Caco-2 (cell line): ENCODE data around the gene ANKRD26. TPM values are rescaled to one million over a fixed set of nuclear protein-coding genes. Genes with fewer than 3 reads are reported as not detected.

Source experiments
- BruUV-seq: library from RNA; stranded (reverse); fragments of 400-500 nt; replicated peaks from 2 replicates; lab custom pipeline; 2021; lab: Mats Ljungman, UMichigan
- CTCF ChIA-PET: fragments of 300-600 bp; sonication (Branson Sonifier 250); formaldehyde crosslinking; loops from one replicate; lab custom pipeline; 2022; ENCODE audit warnings: antibody characterized with exemption; lab: Charles Lee
- POLR2A ChIA-PET: fragments of 300-600 bp; sonication (Branson Sonifier 250); formaldehyde crosslinking; loops from one replicate; lab custom pipeline; 2022; ENCODE audit warnings: antibody characterized with exemption; lab: Charles Lee
- DNase-seq, 2 experiments: peaks; one replicate each; pipeline versions ENCODE4 v3.0.0 to v3.0.0-alpha.2; 2020 to 2022
- H3K27me3 ChIP-seq: replicated peaks from 2 replicates; pipeline ENCODE4 v1.6.0; 2011; ENCODE audit warnings: low read length; ENCODE audit not compliant: control insufficient read depth, insufficient read depth
- H3K36me3 ChIP-seq: 2 replicates; pipeline ENCODE4 v1.5.1; 2011; ENCODE audit warnings: low read length; ENCODE audit not compliant: control insufficient read depth, insufficient read depth
- H3K4me1 ChIP-seq: fragments of 250-450 bp; sonication (Bioruptor Pico); 2 replicates; pipeline ENCODE4 v1.5.1; 2020; ENCODE audit warnings: mild to moderate bottlenecking
- H3K4me3 ChIP-seq: 2 replicates; pipeline ENCODE4 v1.5.1; 2011; ENCODE audit warnings: low read depth, mild to moderate bottlenecking, control low read depth, low read length
- H3K9me3 ChIP-seq: fragments of 250-450 bp; sonication (Bioruptor Pico); 2 replicates; pipeline ENCODE4 v1.5.1; 2020; ENCODE audit warnings: mild to moderate bottlenecking, moderate library complexity
- H3K27ac Mint-ChIP-seq: one replicate; pipeline ENCODE4 v1.8.0; 2022; ENCODE audit warnings: mixed read lengths; ENCODE audit not compliant: unreplicated experiment
- H3K27me3 Mint-ChIP-seq: one replicate; pipeline ENCODE4 v1.8.0; 2022; ENCODE audit warnings: mixed read lengths; ENCODE audit not compliant: insufficient read depth, unreplicated experiment
- H3K36me3 Mint-ChIP-seq: one replicate; pipeline ENCODE4 v1.8.0; 2022; ENCODE audit warnings: mild to moderate bottlenecking, mixed read lengths; ENCODE audit not compliant: insufficient read depth, unreplicated experiment
- H3K4me1 Mint-ChIP-seq: one replicate; pipeline ENCODE4 v1.8.0; 2022; ENCODE audit warnings: low read depth, mixed read lengths; ENCODE audit not compliant: unreplicated experiment
- H3K4me3 Mint-ChIP-seq: one replicate; pipeline ENCODE4 v1.8.0; 2022; ENCODE audit warnings: mild to moderate bottlenecking, moderate library complexity, mixed read lengths; ENCODE audit not compliant: unreplicated experiment
- H3K9me3 Mint-ChIP-seq: one replicate; pipeline ENCODE4 v1.8.0; 2022; ENCODE audit warnings: mixed read lengths; ENCODE audit not compliant: unreplicated experiment
- CTCF ChIP-seq, 2 experiments: fragments of 200-600 bp in 1 of 2; IDR thresholded peaks; 1 replicate in 1 of 2; 2 replicates in 1 of 2; pipeline versions ENCODE4 v1.5.1 to v1.8.0; 2011 to 2022; ENCODE audit warnings: antibody characterized with exemption in 1 of 2, control low read depth in 1 of 2, inconsistent platforms in 1 of 2, low read depth in 1 of 2, low read length in 1 of 2, mild to moderate bottlenecking in 1 of 2, moderate library complexity in 1 of 2; ENCODE audit not compliant: insufficient read depth in 1 of 2, severe bottlenecking in 1 of 2, unreplicated experiment in 1 of 2
- intact Hi-C: fragments of 100-400 bp; cut with micrococcal nuclease; formaldehyde crosslinking; loops from one replicate; pipeline ENCODE4 v1.10.0; 2022; ENCODE audit not compliant: unreplicated experiment
- total RNA-seq: library from RNA; stranded (reverse); gene quantifications from 2 replicates; pipeline ENCODE4 v1.2.3, GENCODE V29; 2022

The ANKRD26 gene
- total RNA-seq, 1 experiment from 2014 or later = 16.2 TPM

- ChIA-PET POLR2A (no interaction called here), CTCF (no interaction called here)
- H3K27me3 Mint-ChIP-seq = no peaks in the 10 kb centered on the region
- intact Hi-C loops = no loop called here
- DNase-seq = no peak
- H3K27me3 ChIP-seq = no peaks in the 10 kb centered on the region
- no peak overlapping the region for H3K4me3 ChIP-seq
- TF ChIP-seq CTCF (IDR thresholded peaks at IDR 0.05; ENCODE audit: insufficient read depth in 1 of 2, low read depth in 1 of 2, low read length in 1 of 2, severe bottlenecking in 1 of 2, unreplicated experiment in 1 of 2) = no peak
- H3K36me3 ChIP-seq = peaks cover 1% of the 10 kb centered on the region; the same call in 1 of the 2 replicates
- no peaks in the 10 kb centered on the region for H3K9me3 ChIP-seq
- H3K27ac Mint-ChIP-seq = no peak overlapping the region
- H3K36me3 Mint-ChIP-seq = peaks cover 26% of the 10 kb centered on the region
- H3K4me1 Mint-ChIP-seq = no peaks in the 10 kb centered on the region
- H3K4me3 Mint-ChIP-seq = no peak overlapping the region
- H3K4me1 ChIP-seq = no peaks in the 10 kb centered on the region
- BruUV-seq = no TSS peak
- no peaks in the 10 kb centered on the region for H3K9me3 Mint-ChIP-seq
These were observed 70.2 kb downstream of the ANKRD26 start for GRCh38 chr10:27030060-27030459.

- H3K4me1 ChIP-seq = no peaks in the 10 kb centered on the region
- no peak for DNase-seq
- BruUV-seq = no TSS peak
- H3K4me3 ChIP-seq = no peak overlapping the region
- intact Hi-C loops = loop anchor here (1.0 kb wide), 1 partner anchor 131 kb away; no protein-coding TSS in a partner anchor
- Mint-ChIP-seq H3K9me3 (no peaks in the 10 kb centered on the region), H3K4me1 (no peaks in the 10 kb centered on the region), H3K27me3 (no peaks in the 10 kb centered on the region), H3K27ac (no peak overlapping the region), H3K36me3 (peaks cover 26% of the 10 kb centered on the region), H3K4me3 (no peak overlapping the region)
- H3K36me3 ChIP-seq = no peaks in the 10 kb centered on the region; the same call in 1 of the 2 replicates
- H3K27me3 ChIP-seq = no peaks in the 10 kb centered on the region
- no peaks in the 10 kb centered on the region for H3K9me3 ChIP-seq
- POLR2A ChIA-PET = no interaction called here
- CTCF ChIA-PET = no interaction called here
- no peak for TF ChIP-seq CTCF (IDR thresholded peaks at IDR 0.05; ENCODE audit: insufficient read depth in 1 of 2, low read depth in 1 of 2, low read length in 1 of 2, severe bottlenecking in 1 of 2, unreplicated experiment in 1 of 2)
These were observed 78.2 kb downstream of the ANKRD26 start for GRCh38 chr10:27022048-27022447.

- Histone ChIP-seq H3K36me3 (no peaks in the 10 kb centered on the region), H3K4me1 (no peaks in the 10 kb centered on the region), H3K9me3 (no peaks in the 10 kb centered on the region), H3K27me3 (no peaks in the 10 kb centered on the region), H3K4me3 (no peak overlapping the region)
- DNase-seq = no peak
- no TSS peak for BruUV-seq
- TF ChIP-seq CTCF (IDR thresholded peaks at IDR 0.05; ENCODE audit: insufficient read depth in 1 of 2, low read depth in 1 of 2, low read length in 1 of 2, severe bottlenecking in 1 of 2, unreplicated experiment in 1 of 2) = no peak
- Mint-ChIP-seq H3K9me3 (no peaks in the 10 kb centered on the region), H3K27me3 (no peaks in the 10 kb centered on the region), H3K4me3 (no peak overlapping the region), H3K27ac (no peak overlapping the region), H3K4me1 (no peaks in the 10 kb centered on the region), H3K36me3 (peaks cover 12% of the 10 kb centered on the region)
- CTCF ChIA-PET = no interaction called here
- POLR2A ChIA-PET = no interaction called here
- intact Hi-C loops = no loop called here
These were observed 80.1 kb downstream of the ANKRD26 start for GRCh38 chr10:27020243-27020642.
